Liver (tissue), 9 donors: ENCODE measurements around the gene RNU6-7. TPM values are rescaled to one million over a fixed set of nuclear protein-coding genes. Genes with fewer than 3 reads are reported as not detected.

Experiments
- DNase-seq: peaks from one replicate; pipeline ENCODE4 v3.0.0-alpha.2; 2017; ENCODE audit warnings: low spot score
- H3K27ac ChIP-seq, 2 donors: one replicate each; pipeline ENCODE4 v1.7.0; 2013; ENCODE audit warnings: inconsistent platforms in 2 of 2, low read length in 2 of 2, control low read depth in 1 of 2, low read depth in 1 of 2, mild to moderate bottlenecking in 1 of 2
- H3K27me3 ChIP-seq, 4 donors: one replicate each; pipeline versions ENCODE4 v1.6.1 to v1.7.0; 2013; ENCODE audit warnings: low read length in 3 of 4, inconsistent platforms in 1 of 4, mild to moderate bottlenecking in 1 of 4, moderate library complexity in 1 of 4; ENCODE audit not compliant: control insufficient read depth in 4 of 4, insufficient read depth in 4 of 4
- H3K36me3 ChIP-seq, 4 donors: one replicate each; pipeline versions ENCODE4 v1.6.1 to v1.7.0; 2013; ENCODE audit warnings: low read length in 3 of 4, mild to moderate bottlenecking in 3 of 4, low read depth in 1 of 4, moderate library complexity in 1 of 4; ENCODE audit not compliant: control insufficient read depth in 4 of 4, insufficient read depth in 3 of 4
- H3K4me1 ChIP-seq, 4 donors: one replicate each; pipeline versions ENCODE4 v1.6.1 to v1.7.0; 2013; ENCODE audit warnings: low read length in 3 of 4, mild to moderate bottlenecking in 3 of 4, moderate library complexity in 1 of 4; ENCODE audit not compliant: control insufficient read depth in 4 of 4, insufficient read depth in 4 of 4
- H3K4me3 ChIP-seq, 3 donors: one replicate each; pipeline versions ENCODE4 v1.6.1 to v1.7.0; 2013; ENCODE audit warnings: low read length in 3 of 3, control low read depth in 1 of 3, low read depth in 1 of 3, mild to moderate bottlenecking in 1 of 3
- H3K9ac ChIP-seq, 2 donors: one replicate each; pipeline ENCODE4 v1.7.0; 2013; ENCODE audit warnings: low read length in 2 of 2, mild to moderate bottlenecking in 2 of 2, moderate library complexity in 2 of 2, control low read depth in 1 of 2, low read depth in 1 of 2
- H3K9me3 ChIP-seq, 4 donors: one replicate each; pipeline versions ENCODE4 v1.6.1 to v1.7.0; 2013; ENCODE audit warnings: low read length in 3 of 4; ENCODE audit not compliant: control insufficient read depth in 4 of 4
- EGR1 ChIP-seq, 2 donors: IDR thresholded peaks; 2 replicates each; pipeline ENCODE4 v1.6.1; 2016 to 2018; ENCODE audit warnings: antibody characterized with exemption in 2 of 2, low read depth in 2 of 2
- FOXA1 ChIP-seq: IDR thresholded peaks from 2 replicates; pipeline ENCODE4 v1.6.1; 2016; ENCODE audit warnings: antibody characterized with exemption
- FOXA2 ChIP-seq: IDR thresholded peaks from 2 replicates; pipeline ENCODE4 v1.6.1; 2016; ENCODE audit warnings: antibody characterized with exemption
- GABPA ChIP-seq, 2 donors: IDR thresholded peaks in 1 of 2; conservative IDR thresholded peaks in 1 of 2; 2 replicates each; pipeline ENCODE4 v1.6.1; 2016; ENCODE audit warnings: antibody characterized with exemption in 2 of 2, mild to moderate bottlenecking in 1 of 2, moderate library complexity in 1 of 2
- HNF4A ChIP-seq, 2 donors: conservative IDR thresholded peaks; 2 replicates each; pipeline ENCODE4 v1.6.1; 2016; ENCODE audit warnings: antibody characterized with exemption in 2 of 2, mild to moderate bottlenecking in 2 of 2
- HNF4G ChIP-seq: IDR thresholded peaks from 2 replicates; pipeline ENCODE4 v1.6.1; 2016; ENCODE audit warnings: antibody characterized with exemption
- JUND ChIP-seq, 2 donors: IDR thresholded peaks; 2 replicates each; pipeline ENCODE4 v1.6.1; 2016; ENCODE audit warnings: antibody characterized with exemption in 2 of 2
- NR2F2 ChIP-seq: IDR thresholded peaks from 2 replicates; pipeline ENCODE4 v1.6.1; 2016; ENCODE audit warnings: antibody characterized with exemption
- RAD21 ChIP-seq, 2 donors: IDR thresholded peaks; 2 replicates each; pipeline ENCODE4 v1.6.1; 2016; ENCODE audit warnings: antibody characterized with exemption in 2 of 2, mild to moderate bottlenecking in 2 of 2
- RXRA ChIP-seq, 2 donors: IDR thresholded peaks; 2 replicates each; pipeline ENCODE4 v1.6.1; 2017 to 2018; ENCODE audit warnings: antibody characterized with exemption in 2 of 2, mild to moderate bottlenecking in 1 of 2
- SP1 ChIP-seq: IDR thresholded peaks from 2 replicates; pipeline ENCODE4 v1.6.1; 2018; ENCODE audit warnings: antibody characterized with exemption, mild to moderate bottlenecking
- TAF1 ChIP-seq: conservative IDR thresholded peaks from 2 replicates; pipeline ENCODE4 v1.6.1; 2016; ENCODE audit warnings: antibody characterized with exemption, mild to moderate bottlenecking
- YY1 ChIP-seq: IDR thresholded peaks from 2 replicates; pipeline ENCODE4 v1.6.1; 2016; ENCODE audit warnings: antibody characterized with exemption, mild to moderate bottlenecking
- WGBS: extraction: QIAGEN DNeasy Blood & Tissue Kit; methylation state at CpG from one replicate; pipeline ENCODE4 v1.1.7; 2013; 5-methylcytosine and 5-hydroxymethylcytosine counted together
- polyA plus RNA-seq, 2 donors: library from polyadenylated mRNA; stranded (reverse) in 1 of 2; unstranded in 1 of 2; fragments of 200-250 nt in 1 of 2; fragments of >200 nt in 1 of 2; fragmentation: Nextera tagmentation in 1 of 2; extraction: Ambion mirVana in 1 of 2; gene quantifications; one replicate each; pipeline versions ENCODE4 v1.2.1 to v1.2.3, GENCODE V29; 2013 to 2015
- total RNA-seq, 2 donors: library from RNA; depleted of rRNA; stranded (reverse); fragments of >200 nt; gene quantifications; one replicate each; pipeline ENCODE4 v1.2.3, GENCODE V29; 2014
- TF ChIP-seq, protein P1 (sequence below): IDR thresholded peaks from 2 replicates; pipeline ENCODE4 v1.6.1; 2016; ENCODE audit warnings: antibody characterized with exemption
- TF ChIP-seq, protein P2 (sequence below): IDR thresholded peaks from 2 replicates; pipeline ENCODE4 v1.6.1; 2016; ENCODE audit warnings: antibody characterized with exemption
- TF ChIP-seq, protein P3 (sequence below): IDR thresholded peaks from 2 replicates; pipeline ENCODE4 v1.6.1; 2016; ENCODE audit warnings: antibody characterized with exemption, mild to moderate bottlenecking
- TF ChIP-seq, protein P4 (sequence below): IDR thresholded peaks from 2 replicates; pipeline ENCODE4 v1.6.1; 2016; ENCODE audit warnings: antibody characterized with exemption
- donor health status: healthy.
- donor health status: healthy.
- donor health status: healthy.
- donor health status: healthy.
- donor health status: healthy.

RNU6-7 gene
- total and polyA plus RNA-seq, 4 donors: not detected

DNA sequence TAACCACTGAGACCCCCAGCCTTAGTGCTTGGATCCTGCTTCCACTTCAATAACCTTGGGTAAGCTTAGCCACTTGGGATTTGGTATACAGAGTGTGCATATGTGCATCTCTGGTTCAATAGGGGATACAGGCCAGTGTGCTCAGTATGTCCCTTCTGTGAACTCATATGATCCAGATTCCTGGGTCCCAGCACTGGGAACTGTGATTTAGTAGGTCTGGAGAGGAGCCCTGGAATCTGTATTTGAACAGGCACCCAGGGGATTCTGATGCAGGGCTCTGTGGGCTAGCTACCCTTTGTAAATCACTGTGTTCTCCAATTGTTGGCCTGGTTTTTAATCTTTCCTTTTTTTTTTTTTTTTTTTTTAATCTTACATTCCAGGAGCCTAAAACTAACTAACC lies 11.0 kb downstream of the RNU6-7 start:
- H3K4me1 ChIP-seq: no peaks in the 10 kb centered on the region
- H3K9ac ChIP-seq: no peak overlapping the region
- no peaks in the 10 kb centered on the region for H3K9me3 ChIP-seq
- H3K36me3 ChIP-seq: no peaks in the 10 kb centered on the region
- DNase-seq: no peak
- no peaks in the 10 kb centered on the region for H3K27me3 ChIP-seq
- no peak overlapping the region for H3K4me3 ChIP-seq
- H3K27ac ChIP-seq: no peak overlapping the region
- no peak for TF ChIP-seq FOXA1
- TF ChIP-seq HNF4G: no peak
- TF ChIP-seq YY1: no peak
- no peak for TF ChIP-seq RAD21 (IDR thresholded peaks at IDR 0.05)
- TF ChIP-seq TAF1: no peak
- TF ChIP-seq, protein P1, sequence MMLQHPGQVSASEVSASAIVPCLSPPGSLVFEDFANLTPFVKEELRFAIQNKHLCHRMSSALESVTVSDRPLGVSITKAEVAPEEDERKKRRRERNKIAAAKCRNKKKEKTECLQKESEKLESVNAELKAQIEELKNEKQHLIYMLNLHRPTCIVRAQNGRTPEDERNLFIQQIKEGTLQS: no peak
- TF ChIP-seq GABPA (IDR thresholded peaks at IDR 0.05 in 1 of 2, conservative IDR thresholded peaks at IDR 0.05 in 1 of 2): no peak
- TF ChIP-seq FOXA2: no peak
- no peak for TF ChIP-seq RXRA (IDR thresholded peaks at IDR 0.05)
- TF ChIP-seq EGR1 (IDR thresholded peaks at IDR 0.05; ENCODE audit: low read depth in 2 of 2): no peak
- no peak for TF ChIP-seq SP1
- no peak for TF ChIP-seq HNF4A (conservative IDR thresholded peaks at IDR 0.05)
- TF ChIP-seq NR2F2: no peak
- TF ChIP-seq, protein P2, sequence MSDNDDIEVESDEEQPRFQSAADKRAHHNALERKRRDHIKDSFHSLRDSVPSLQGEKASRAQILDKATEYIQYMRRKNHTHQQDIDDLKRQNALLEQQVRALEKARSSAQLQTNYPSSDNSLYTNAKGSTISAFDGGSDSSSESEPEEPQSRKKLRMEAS: no peak
- TF ChIP-seq, protein P3, sequence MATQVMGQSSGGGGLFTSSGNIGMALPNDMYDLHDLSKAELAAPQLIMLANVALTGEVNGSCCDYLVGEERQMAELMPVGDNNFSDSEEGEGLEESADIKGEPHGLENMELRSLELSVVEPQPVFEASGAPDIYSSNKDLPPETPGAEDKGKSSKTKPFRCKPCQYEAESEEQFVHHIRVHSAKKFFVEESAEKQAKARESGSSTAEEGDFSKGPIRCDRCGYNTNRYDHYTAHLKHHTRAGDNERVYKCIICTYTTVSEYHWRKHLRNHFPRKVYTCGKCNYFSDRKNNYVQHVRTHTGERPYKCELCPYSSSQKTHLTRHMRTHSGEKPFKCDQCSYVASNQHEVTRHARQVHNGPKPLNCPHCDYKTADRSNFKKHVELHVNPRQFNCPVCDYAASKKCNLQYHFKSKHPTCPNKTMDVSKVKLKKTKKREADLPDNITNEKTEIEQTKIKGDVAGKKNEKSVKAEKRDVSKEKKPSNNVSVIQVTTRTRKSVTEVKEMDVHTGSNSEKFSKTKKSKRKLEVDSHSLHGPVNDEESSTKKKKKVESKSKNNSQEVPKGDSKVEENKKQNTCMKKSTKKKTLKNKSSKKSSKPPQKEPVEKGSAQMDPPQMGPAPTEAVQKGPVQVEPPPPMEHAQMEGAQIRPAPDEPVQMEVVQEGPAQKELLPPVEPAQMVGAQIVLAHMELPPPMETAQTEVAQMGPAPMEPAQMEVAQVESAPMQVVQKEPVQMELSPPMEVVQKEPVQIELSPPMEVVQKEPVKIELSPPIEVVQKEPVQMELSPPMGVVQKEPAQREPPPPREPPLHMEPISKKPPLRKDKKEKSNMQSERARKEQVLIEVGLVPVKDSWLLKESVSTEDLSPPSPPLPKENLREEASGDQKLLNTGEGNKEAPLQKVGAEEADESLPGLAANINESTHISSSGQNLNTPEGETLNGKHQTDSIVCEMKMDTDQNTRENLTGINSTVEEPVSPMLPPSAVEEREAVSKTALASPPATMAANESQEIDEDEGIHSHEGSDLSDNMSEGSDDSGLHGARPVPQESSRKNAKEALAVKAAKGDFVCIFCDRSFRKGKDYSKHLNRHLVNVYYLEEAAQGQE: no peak

DNA sequence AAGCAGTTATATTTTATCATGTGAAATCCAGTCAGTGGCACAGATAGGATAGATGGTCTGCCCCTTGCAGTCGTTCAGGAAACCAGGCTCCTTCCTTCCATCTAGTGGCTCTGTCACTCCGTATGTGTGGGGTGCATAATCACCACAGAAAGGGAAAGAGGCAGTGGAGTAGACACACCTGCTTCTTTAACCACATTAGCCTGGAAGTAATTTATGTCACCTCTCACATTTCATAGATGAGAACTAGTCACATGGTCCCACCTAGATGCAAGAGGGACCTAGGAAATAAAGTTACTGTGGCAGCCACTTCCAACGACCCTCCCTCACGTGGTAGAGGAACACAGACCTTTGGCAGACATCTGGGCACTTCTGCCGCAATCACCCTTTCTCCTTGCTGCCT lies 15.5 kb downstream of the RNU6-7 start:
- H3K9me3 ChIP-seq: no peaks in the 10 kb centered on the region
- no peak overlapping the region for H3K9ac ChIP-seq
- 50% methylated on average over 5 of the region's 5 CpGs for WGBS
- H3K36me3 ChIP-seq: no peaks in the 10 kb centered on the region
- no peak overlapping the region for H3K4me3 ChIP-seq
- no peaks in the 10 kb centered on the region for H3K27me3 ChIP-seq
- no peak overlapping the region for H3K27ac ChIP-seq
- H3K4me1 ChIP-seq: peaks cover 0 to 3% (median 0%) of the 10 kb centered on the region in 4 donors
- TF ChIP-seq GABPA (IDR thresholded peaks at IDR 0.05 in 1 of 2, conservative IDR thresholded peaks at IDR 0.05 in 1 of 2) (no peak), YY1 (no peak), RAD21 (IDR thresholded peaks at IDR 0.05) (no peak), EGR1 (IDR thresholded peaks at IDR 0.05; ENCODE audit: low read depth in 2 of 2) (no peak), JUND (IDR thresholded peaks at IDR 0.05) (no peak), HNF4G (no peak), RXRA (IDR thresholded peaks at IDR 0.05) (no peak)
- TF ChIP-seq, protein P4, sequence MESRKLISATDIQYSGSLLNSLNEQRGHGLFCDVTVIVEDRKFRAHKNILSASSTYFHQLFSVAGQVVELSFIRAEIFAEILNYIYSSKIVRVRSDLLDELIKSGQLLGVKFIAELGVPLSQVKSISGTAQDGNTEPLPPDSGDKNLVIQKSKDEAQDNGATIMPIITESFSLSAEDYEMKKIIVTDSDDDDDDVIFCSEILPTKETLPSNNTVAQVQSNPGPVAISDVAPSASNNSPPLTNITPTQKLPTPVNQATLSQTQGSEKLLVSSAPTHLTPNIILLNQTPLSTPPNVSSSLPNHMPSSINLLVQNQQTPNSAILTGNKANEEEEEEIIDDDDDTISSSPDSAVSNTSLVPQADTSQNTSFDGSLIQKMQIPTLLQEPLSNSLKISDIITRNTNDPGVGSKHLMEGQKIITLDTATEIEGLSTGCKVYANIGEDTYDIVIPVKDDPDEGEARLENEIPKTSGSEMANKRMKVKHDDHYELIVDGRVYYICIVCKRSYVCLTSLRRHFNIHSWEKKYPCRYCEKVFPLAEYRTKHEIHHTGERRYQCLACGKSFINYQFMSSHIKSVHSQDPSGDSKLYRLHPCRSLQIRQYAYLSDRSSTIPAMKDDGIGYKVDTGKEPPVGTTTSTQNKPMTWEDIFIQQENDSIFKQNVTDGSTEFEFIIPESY: no peak
- TF ChIP-seq, protein P1: no peak
- TF ChIP-seq, protein P3: no peak
- DNase-seq: no peak
